Fibroblast of lung (primary cell): ENCODE data around the gene WSCD2.

ENCODE experiments used
- CTCF ChIP-seq, 2 donors: IDR thresholded peaks in 1 of 2; conservative IDR thresholded peaks in 1 of 2; 1 replicate in 1 of 2; 2 replicates in 1 of 2; pipeline ENCODE4 v1.5.1; 2011 to 2012; ENCODE audit warnings: low read length in 2 of 2, control low read depth in 1 of 2, inconsistent platforms in 1 of 2, low read depth in 1 of 2, mild to moderate bottlenecking in 1 of 2
- EZH2 ChIP-seq: IDR thresholded peaks from 2 replicates; pipeline ENCODE4 v1.5.1; 2012; ENCODE audit warnings: low read length, control low read depth, mild to moderate bottlenecking; ENCODE audit errors: missing control alignments

- TF ChIP-seq CTCF (conservative IDR thresholded peaks at IDR 0.05 in 1 of 2, IDR thresholded peaks at IDR 0.05 in 1 of 2; ENCODE audit: low read depth in 1 of 2, low read length in 2 of 2) (no peak), EZH2 (no peak)
These were observed 25.6 kb upstream of the WSCD2 start for GRCh38 chr12:108103517-108103916.
